H1 (cell line): ENCODE data around the gene TEX51.

ENCODE experiments used
- POLR2AphosphoS5 ChIP-seq: IDR thresholded peaks from 2 replicates; pipeline ENCODE4 v1.6.1; 2011; ENCODE audit warnings: low read depth, low read length
- TF ChIP-seq, protein P1 (sequence below), 3 experiments: IDR thresholded peaks; 1 replicate in 2 of 3; 2 replicates in 1 of 3; pipeline versions ENCODE4 v1.5.1 to v1.6.1; 2011; ENCODE audit warnings: low read length in 3 of 3, mild to moderate bottlenecking in 3 of 3, inconsistent platforms in 2 of 3, low read depth in 1 of 3, moderate library complexity in 1 of 3; ENCODE audit not compliant: insufficient read depth in 1 of 3; ENCODE audit errors: control extremely low read depth in 1 of 3

DNA sequence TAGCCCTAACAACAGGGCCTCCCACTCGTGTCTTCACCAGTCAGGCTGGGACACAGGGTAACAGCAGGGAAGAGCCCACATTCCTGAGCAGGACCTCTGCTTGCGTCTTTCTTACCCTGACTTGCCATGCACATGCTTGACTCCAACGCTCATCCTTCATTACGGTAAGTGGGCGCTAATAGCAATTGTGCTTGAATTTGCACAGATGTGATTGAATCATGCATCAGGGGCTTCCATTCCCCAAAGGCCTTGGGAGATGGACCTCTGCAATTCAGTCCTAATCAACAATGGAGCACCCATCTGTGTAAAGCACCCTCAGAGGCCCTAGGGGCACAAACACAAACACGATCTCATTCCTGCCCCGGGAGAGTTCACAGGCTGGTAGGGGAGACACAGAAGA is 13.5 kb downstream of the TEX51 start:
- TF ChIP-seq, protein P1, sequence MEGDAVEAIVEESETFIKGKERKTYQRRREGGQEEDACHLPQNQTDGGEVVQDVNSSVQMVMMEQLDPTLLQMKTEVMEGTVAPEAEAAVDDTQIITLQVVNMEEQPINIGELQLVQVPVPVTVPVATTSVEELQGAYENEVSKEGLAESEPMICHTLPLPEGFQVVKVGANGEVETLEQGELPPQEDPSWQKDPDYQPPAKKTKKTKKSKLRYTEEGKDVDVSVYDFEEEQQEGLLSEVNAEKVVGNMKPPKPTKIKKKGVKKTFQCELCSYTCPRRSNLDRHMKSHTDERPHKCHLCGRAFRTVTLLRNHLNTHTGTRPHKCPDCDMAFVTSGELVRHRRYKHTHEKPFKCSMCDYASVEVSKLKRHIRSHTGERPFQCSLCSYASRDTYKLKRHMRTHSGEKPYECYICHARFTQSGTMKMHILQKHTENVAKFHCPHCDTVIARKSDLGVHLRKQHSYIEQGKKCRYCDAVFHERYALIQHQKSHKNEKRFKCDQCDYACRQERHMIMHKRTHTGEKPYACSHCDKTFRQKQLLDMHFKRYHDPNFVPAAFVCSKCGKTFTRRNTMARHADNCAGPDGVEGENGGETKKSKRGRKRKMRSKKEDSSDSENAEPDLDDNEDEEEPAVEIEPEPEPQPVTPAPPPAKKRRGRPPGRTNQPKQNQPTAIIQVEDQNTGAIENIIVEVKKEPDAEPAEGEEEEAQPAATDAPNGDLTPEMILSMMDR (IDR thresholded peaks at IDR 0.05; ENCODE audit: control extremely low read depth in 1 of 3, insufficient read depth in 1 of 3, low read depth in 1 of 3, low read length in 3 of 3): no peak
- no peak for TF ChIP-seq POLR2AphosphoS5
